Fibroblast of upper back skin (primary cell): ENCODE results near the gene ADAMTS6.

Experiments
- DNase-seq: peaks from one replicate; pipeline ENCODE4 v3.0.0-alpha.2; 2013

Gene ADAMTS6

DNA sequence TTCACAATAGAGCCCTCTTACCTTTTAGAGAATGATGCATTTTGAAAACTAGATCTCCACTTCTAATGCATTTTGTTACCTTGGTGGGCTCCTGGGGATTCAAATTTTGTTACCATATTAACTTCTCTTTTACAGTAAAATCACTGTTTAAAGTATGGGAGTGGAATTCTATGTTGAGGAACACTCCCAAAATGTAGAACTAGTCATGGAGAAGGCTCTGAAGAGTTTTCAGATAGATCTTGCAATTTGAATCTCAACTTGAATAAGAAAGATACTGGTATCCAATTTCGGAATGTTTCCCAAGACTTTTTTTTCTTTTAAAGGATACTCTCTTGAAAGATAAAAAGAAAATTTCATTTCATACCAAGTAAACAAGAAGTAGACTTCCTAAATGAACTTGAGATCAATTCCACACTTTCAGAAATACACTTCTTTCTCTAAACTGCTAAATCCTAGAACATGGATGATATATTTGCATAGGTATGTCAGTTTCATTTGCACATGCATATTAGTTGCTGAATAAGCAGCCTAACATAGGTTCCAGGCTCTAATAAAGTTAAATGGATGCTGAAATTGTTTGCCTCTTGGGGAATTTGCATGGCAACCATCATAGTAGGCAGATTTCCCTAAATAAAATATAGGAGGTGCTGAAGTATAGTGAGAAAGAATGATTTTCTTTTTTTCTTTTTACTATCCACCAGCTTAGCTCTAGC lies 205.4 kb downstream of the ADAMTS6 start:
- no peak for DNase-seq

- DNase-seq, result no peak
These were observed 209.8 kb downstream of the ADAMTS6 start for GRCh38 chr5:65271906-65272305.

- DNase-seq, result peak; percentile 74
These were observed 213.2 kb downstream of the ADAMTS6 start for GRCh38 chr5:65268525-65268924.

DNA sequence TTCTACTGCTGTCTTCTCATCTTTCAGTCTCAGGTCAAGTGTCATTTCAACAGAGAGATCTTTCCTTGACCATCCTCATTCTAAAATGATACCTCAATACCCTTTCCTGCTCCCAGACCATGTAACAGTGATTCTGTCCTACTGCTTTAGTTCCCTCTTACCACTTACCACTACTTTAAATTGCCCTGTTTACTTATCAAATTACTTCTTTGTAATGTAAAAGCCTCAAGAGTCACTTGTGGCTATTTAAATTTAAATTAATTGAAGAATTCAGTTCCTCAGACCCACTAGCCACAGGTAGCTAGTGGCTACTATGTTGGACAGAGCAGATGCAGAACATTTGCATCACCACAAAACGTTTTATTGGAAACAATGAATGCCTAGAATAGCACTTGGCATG lies 217.3 kb downstream of the ADAMTS6 start:
- DNase-seq, result no peak

GRCh38 chr5:65263321-65263720 lies 218.4 kb downstream of the ADAMTS6 start:
- peak; percentile 89 for DNase-seq

DNA sequence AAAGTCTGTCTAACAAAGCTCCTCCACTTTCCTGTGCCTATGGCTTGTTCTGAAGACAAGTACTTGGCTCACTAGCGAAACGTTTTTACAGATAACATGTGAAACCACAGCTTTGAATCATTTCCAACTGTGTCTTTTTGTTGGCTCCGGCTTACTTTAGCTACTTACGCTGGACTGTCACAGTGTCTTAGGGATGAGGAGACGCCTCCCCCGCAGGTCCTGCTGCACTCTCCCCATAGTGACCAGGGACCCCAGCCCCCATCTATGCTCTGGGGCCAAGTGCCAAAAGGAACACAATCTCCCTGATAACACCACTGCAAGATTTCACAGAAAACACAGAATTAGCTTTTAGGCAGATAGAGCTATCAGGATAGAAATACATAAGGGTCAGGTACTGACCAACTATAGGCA lies 219.1 kb downstream of the ADAMTS6 start:
- peak; percentile 94 for DNase-seq

GRCh38 chr5:65262096-65262495 lies 219.6 kb downstream of the ADAMTS6 start:
- DNase-seq, result peak; percentile 44

DNA sequence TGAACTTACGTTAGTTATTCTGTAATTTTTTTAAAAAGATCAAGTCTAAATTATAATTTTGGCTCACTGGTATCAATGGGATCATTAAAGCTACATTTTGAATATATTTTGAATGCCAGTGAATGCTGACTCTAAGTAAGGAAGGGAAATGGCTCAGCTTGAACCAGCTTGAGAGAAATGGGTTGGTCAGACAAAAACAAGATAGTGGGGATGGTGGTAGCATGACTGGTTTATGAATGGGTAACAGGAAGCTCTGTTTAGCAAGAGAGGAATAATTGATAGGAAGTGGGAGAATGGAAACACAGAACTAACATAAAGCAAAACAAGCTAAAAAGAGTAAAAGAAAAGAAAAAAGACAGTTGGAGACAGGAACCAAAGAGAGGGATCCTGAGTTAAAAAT lies 220.2 kb downstream of the ADAMTS6 start:
- no peak for DNase-seq

GRCh38 chr5:65255294-65255693 lies 226.4 kb downstream of the ADAMTS6 start:
- DNase-seq, result no peak

DNA sequence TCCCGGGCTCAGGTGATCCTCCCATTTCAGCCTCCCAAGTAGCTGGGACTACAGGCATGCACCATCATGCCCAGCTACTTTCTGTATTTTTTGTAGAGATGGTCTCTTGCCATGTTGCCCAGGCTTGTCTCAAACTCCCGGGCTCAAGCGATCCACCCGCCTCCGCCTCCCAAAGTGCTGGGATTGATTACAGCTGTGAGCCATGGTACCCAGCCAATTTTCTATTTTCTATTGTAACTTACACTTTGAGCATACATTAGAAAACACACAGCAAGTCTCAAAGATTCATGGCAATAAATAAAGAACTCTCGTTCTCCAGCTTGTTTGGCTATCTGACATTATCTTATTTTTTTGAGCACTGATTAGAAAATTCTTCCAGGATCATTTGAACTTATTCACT lies 228.7 kb downstream of the ADAMTS6 start:
- no peak for DNase-seq

DNA sequence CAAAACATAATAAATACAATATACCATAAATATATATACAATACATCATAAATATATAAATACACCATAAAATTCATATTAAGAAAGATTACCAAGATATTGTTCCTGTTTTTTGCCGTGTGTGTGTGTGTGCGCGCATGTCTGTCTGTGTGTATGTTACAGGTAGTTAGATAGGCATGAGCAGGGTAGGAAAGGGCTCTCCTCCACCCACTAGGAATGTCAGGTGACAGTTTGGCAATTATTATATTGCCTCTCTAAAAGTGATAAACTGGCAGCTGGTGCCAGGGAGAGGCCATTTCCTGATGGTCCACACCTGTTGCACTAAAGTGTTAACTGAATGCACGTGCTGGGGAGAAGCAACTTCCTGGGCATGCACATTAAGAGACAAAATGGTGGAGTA lies 232.8 kb downstream of the ADAMTS6 start:
- DNase-seq, result no peak

GRCh38 chr5:65247594-65247993 lies 234.1 kb downstream of the ADAMTS6 start:
- DNase-seq, result no peak

DNA sequence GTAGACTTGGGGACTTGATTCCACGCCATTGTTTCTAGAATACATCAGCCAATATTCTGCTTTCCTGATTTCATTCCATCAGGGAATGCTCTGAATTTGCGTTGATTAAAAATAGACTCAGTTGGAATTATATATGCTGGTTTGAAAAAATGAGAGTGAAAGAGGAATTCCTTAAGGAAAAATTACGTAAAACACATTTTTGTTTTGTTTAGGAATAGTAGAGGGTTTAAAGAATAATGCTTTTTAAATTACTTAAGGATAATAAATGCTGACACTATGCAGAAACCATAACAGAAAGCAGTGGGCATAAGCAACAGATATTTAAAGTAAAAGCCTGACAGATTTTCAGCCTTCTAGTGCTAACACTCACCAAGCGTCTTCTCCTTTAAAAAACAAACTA lies 235.0 kb downstream of the ADAMTS6 start:
- DNase-seq, result no peak

DNA sequence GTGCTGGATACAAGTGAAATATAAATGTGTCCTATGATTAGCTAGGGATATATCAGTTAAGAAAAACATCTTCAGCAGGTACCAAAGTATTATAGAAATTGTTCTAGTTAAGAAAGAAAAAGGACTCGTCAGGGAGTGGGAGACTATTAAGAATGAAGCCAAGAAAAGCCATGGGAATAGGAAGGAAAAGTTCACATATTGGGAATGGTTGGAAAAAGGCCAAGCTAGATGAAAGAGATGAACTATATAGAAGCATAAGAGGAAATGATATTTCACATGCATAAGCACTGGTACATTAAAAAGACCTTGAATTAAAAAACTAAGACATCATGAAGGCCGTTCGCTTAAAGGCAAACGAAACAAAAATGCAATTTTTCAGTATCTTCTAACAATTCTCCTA lies 237.7 kb downstream of the ADAMTS6 start:
- no peak for DNase-seq

GRCh38 chr5:65243161-65243560 lies 238.6 kb downstream of the ADAMTS6 start:
- no peak for DNase-seq

DNA sequence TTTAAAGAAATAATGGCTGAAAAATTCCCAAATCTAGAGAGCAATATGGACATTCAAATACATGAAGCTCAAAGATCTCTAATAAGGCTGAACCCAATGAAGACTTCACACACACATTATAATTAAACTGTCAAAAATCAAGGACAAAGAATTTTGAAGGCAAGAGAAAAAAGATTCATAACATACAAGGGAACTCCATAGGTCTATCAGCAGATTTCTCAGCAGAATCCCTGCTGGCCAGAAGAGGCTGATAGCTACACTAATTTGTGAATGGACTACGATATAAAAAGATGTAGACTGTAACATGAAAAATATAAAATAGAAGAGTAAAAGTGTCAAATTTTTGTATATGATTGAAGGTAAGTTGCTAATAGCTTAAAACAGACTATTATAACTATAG lies 251.9 kb downstream of the ADAMTS6 start:
- no peak for DNase-seq

GRCh38 chr5:65213921-65214525 lies 267.7 kb downstream of the ADAMTS6 start:
- no peak for DNase-seq

GRCh38 chr5:65209341-65209740 lies 272.4 kb downstream of the ADAMTS6 start:
- DNase-seq, result peak; percentile 87

DNA sequence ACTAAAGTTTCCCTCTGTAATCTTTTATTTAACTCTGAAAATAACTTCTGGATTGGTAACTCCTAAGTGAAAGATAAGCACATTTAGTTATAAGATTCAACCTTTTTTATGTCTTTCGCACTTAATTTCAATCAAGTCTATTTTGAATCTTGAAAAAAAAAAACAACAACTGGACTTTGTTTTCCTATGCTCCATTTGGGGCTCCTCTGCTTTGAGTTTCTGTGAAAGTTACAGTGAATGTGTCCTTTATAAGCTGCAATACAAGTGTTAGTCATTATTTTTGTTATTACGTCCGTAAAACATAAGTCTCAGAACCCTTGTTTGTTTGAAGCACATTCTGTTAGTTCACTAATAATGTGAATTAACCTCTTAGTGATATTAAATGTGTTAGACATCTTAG lies 276.8 kb downstream of the ADAMTS6 start:
- DNase-seq, result no peak

DNA sequence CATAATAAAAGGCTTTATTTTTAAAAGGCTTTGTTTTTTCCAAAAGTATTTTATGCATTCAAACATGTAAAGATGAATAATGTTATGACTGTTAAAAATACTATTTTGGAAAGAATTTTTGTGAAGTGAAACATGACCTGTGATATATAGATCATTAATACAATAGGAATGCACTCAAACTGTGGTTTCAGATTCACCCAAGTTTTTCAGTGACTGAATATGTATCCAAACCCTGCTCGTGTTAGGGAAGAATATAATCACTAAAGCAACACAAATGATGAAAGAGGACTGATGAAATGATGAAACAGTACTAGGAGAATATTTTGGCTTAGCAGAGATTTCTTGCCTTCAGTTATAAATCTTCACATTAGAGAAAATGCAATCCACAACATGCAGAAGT lies 278.0 kb downstream of the ADAMTS6 start:
- DNase-seq, result peak; percentile 98

DNA sequence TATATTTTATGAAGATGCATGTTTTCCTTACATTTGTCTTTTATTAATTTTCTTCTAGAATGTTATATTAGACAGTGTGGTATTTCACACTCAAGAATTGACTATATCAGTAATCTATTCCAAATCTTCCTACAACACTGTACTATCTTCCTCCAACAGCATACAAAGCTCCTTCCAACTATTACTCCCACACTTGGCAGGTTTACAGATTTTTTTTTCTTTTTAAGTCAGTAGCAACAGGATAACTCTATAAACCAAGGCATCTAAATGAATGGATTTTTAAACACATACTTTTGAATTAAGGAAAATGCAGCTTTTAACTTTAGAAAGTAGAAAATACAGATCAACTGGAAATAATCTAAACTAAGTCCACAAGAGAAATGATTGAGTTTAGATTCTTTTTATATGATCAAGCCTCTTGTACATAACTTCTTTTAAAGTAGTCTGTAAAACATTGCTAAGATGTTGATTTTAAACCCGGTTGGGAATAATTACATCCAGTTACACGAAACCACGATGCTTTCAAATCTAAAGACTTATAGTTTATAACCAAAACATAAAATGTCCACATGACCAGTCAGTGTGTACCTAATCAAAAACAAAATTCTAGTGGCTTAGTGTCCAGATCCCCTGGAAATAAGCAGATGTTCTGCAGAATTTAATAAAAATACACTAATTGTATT lies 281.6 kb downstream of the ADAMTS6 start:
- peak; percentile 91 for DNase-seq

- DNase-seq, result peak; percentile 100
These were observed 283.1 kb downstream of the ADAMTS6 start for GRCh38 chr5:65198456-65199120.

- no peak for DNase-seq
These were observed 283.9 kb downstream of the ADAMTS6 start for GRCh38 chr5:65197531-65198455.
